HG03571 (cell line): ENCODE data around the gene OR5L1.

Experiments
- ATAC-seq: cut with Tn5 transposase; IDR thresholded peaks from one replicate; pipeline ENCODE4 v1.9.1; 2021; ENCODE audit not compliant: unreplicated experiment

The OR5L1 gene

DNA sequence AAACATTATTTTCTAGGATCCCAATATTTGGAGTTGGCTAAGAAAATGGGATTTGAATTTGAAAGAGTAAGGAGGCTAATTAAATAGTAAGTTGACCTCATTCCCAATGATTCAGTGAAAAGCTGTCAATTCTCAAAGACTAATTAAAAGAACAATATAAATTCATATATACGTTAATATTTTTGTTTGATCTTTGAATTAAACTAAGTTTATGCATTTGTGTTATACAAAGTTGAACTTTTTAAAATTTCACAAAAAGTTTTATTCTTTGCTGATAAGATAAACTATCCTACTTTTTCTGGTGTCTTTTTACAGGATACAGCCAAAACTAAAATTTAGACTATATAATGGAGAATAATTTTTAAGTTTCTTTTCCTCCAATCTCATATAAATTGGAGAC lies at the start of gene OR5L1:
TSS of gene OR5L1 (plus strand) at position 301 of the 400 bp plus-strand sequence. CDS start 100 bp downstream, outside the sequence.
- no peak for ATAC-seq

GRCh38 chr11:55773138-55773537 lies 38.0 kb upstream of the OR5L1 start, which contains the start of gene OR5D13:
TSS of gene OR5D13 (plus strand) at chr11:55773438. CDS start at chr11:55773438, 0 bp downstream.
- ATAC-seq, result no peak

- ATAC-seq, result no peak
Observed at GRCh38 chr11:55791606-55792005, 19.6 kb upstream of the OR5L1 start.

DNA sequence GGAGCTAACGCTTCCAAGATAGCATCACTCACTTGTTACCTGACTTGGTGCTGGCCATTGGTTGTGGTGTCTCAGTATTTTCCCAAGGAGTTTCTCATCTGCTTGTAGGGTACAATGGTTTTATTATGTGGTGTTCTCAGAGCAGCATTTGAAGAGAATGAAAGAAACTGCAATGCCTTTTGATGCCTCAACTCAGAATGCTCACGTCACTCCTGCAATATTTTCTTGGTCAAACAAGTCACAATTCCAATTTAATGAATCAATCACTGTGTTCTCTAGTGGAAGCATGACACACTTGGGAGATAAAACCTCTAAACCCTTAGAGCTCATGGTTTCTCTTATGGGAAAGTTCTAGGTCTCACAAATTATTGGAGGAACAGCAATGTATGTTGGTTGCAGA lies 17.8 kb upstream of the OR5L1 start:
- ATAC-seq, result no peak

DNA sequence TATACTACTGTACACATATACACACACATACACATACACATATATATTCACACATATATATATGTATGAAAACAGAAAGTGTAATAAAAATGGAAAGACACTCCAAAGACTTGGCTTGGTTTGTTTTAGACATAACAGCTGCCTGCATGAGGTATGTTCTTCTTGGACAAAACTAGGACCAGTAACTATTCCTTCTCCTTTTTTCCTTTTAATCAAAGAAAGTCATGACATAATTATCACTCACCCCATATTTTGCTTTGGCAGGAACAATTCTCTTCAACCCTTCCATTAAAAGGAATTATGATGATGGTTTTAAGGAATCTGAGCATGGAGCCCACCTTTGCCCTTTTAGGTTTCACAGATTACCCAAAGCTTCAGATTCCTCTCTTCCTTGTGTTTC lies 15.9 kb upstream of the OR5L1 start, which contains the start of gene OR5D14:
TSS of gene OR5D14 (plus strand) at position 301 of the 400 bp plus-strand sequence. CDS start at position 301, 0 bp downstream.
- ATAC-seq, result no peak

DNA sequence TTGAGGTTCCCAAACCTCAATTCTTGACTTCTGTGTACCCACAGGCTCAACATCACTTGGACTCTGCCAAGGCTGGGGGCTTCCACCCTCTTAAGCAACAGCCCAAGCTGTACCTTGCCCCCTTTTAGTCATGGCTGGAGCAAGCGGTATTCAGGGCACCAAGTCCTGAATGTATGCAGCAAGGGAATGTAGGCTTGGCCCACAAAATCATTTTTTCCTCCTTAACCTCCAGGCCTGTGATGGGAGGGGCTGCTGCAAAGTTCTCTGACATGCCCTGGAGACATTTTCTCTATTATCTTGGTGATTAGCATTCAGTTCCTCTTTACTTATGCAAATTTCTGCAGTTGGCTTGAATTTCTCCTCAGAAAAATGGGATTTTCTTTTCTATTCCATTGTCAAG lies 4.9 kb upstream of the OR5L1 start:
- no peak for ATAC-seq

GRCh38 chr11:55819330-55819729 lies 8.2 kb downstream of the OR5L1 start, which contains the start of gene OR5D18:
TSS of gene OR5D18 (plus strand) at chr11:55819630. CDS start at chr11:55819630, 0 bp downstream.
- ATAC-seq, result no peak

DNA sequence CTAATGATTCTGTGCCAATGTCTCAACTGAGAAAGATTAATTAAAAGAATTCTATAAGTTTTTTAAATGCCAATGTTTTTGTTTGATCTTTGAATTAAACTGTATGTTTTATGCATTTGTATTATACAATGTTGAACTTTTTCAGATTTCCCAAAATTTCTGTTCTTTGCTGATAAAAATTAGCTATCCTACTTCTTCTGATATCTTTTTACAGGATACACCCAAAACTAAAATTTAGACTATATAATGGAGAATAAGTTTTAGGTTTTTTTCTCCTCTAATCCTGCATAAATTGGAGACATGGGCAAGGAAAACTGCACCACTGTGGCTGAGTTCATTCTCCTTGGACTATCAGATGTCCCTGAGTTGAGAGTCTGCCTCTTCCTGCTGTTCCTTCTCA lies 15.8 kb downstream of the OR5L1 start, which contains the start of gene OR5L2:
TSS of gene OR5L2 (plus strand) at position 301 of the 400 bp plus-strand sequence. CDS start at position 301, 0 bp downstream.
- no peak for ATAC-seq

DNA sequence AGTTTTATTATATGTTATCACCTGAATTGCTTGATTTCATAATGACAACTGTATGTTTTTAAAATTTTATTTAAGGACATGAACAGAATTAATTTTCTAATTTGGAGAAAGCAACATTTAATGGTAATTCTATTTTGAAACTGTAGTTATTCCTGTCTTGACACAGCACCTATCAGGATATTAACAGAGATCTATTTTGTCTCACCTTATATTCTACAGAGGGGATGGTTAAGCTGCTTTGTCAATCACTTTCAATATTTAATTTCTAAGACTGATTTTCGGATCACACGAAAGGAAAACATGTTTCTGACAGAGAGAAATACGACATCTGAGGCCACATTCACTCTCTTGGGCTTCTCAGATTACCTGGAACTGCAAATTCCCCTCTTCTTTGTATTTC lies 27.3 kb downstream of the OR5L1 start, which contains the start of gene OR5D16:
TSS of gene OR5D16 (plus strand) at position 301 of the 400 bp plus-strand sequence. CDS start at position 301, 0 bp downstream.
- ATAC-seq, result no peak

DNA sequence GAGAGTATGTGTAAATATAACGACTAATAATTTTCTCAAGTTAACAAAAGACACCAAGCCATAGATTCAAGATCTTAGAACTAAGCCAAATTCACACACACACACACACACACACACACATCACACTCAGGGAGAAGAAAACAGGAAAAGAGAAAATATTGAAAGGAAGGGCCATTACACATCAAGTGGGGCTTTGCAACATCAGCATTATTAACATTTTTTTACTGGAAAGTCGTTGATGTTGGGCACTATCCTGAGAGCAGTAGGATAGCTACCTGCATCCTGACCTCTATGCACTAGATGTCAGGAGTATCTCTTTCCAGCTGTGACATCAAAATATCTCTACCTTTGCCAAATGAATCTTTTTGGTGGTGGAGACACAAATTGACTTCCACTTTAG lies 36.3 kb downstream of the OR5L1 start:
- ATAC-seq, result no peak

GRCh38 chr11:55849037-55849436 lies 37.9 kb downstream of the OR5L1 start:
- ATAC-seq, result no peak

- no peak for ATAC-seq
Observed at GRCh38 chr11:55852141-55852540, 41.0 kb downstream of the OR5L1 start.

GRCh38 chr11:55854704-55855103 lies 43.5 kb downstream of the OR5L1 start:
- no peak for ATAC-seq
